ENCODE results near the gene RNF125. TPM values are rescaled to one million over a fixed set of nuclear protein-coding genes. Genes with fewer than 3 reads are reported as not detected.
A peak's percentile ranks its signal among the peaks of the same experiment; 100 is the strongest.

RNF125 gene
- total and polyA plus RNA-seq, 10 of the 15 experiments (the other 5 are each of a cell fraction or from before 2014, with no cell fraction given): 0.79 to 3.9 (median 2.9) TPM

- TF ChIP-seq CTCF (IDR thresholded peaks at IDR 0.05 in 2 of 3, conservative IDR thresholded peaks at IDR 0.05 in 1 of 3; ENCODE audit: control insufficient read depth in 2 of 3, extremely low read depth in 1 of 3, insufficient read depth in 1 of 3, low read depth in 3 of 3, low read length in 3 of 3): no peak
- no peak for TF ChIP-seq ZNF274 (IDR thresholded peaks at IDR 0.05; ENCODE audit: insufficient read depth, insufficient read length)
- TF ChIP-seq TBL1XR1 (IDR thresholded peaks at IDR 0.05; ENCODE audit: low read depth, low read length): no peak
- 0 out of 2 replicates have a peak, but pooled peaks have one; percentile 35 for TF ChIP-seq CBX5 (IDR thresholded peaks at IDR 0.05; ENCODE audit: low read depth)
- TF ChIP-seq IKZF2 (IDR thresholded peaks at IDR 0.05): peak; percentile 54 to 57; a peak in 2 of 4 replicates
- peak; percentile 41; the same call in 1 of the 2 replicates for TF ChIP-seq ZNF592 (IDR thresholded peaks at IDR 0.05)
- no peak for TF ChIP-seq NFIC (IDR thresholded peaks at IDR 0.05; ENCODE audit: low read depth, low read length)
- TF ChIP-seq POLR2AphosphoS2 (IDR thresholded peaks at IDR 0.05; ENCODE audit: low read depth, low read length): no peak; the same call in 1 of the 2 replicates
- TF ChIP-seq PAX8 (IDR thresholded peaks at IDR 0.05): no peak
- TF ChIP-seq SRF (IDR thresholded peaks at IDR 0.05; ENCODE audit: low read depth in 2 of 2, low read length in 2 of 2): peak in 1 of 2 experiments; percentile 60; a peak in 1 of 4 replicates
- no peak for TF ChIP-seq MTA3 (IDR thresholded peaks at IDR 0.05; ENCODE audit: borderline replicate concordance, low read length)
- TF ChIP-seq RELB (IDR thresholded peaks at IDR 0.05; ENCODE audit: low read depth): peak; percentile 46
- TF ChIP-seq ZBTB11 (CRISPR knock-in tag; IDR thresholded peaks at IDR 0.05): no peak
- TF ChIP-seq GATAD2B (conservative IDR thresholded peaks at IDR 0.05; ENCODE audit: low read depth): peak; percentile 95
- no peak for TF ChIP-seq BCL11A (IDR thresholded peaks at IDR 0.05; ENCODE audit: low read depth, low read length)
- no peak for TF ChIP-seq TARDBP (IDR thresholded peaks at IDR 0.05; ENCODE audit: borderline replicate concordance)
- TF ChIP-seq YY1 (IDR thresholded peaks at IDR 0.05; ENCODE audit: low read depth, low read length): peak; percentile 63
- TF ChIP-seq MYC (IDR thresholded peaks at IDR 0.05; ENCODE audit: insufficient read depth, insufficient read length, insufficient replicate concordance, low read length, severe bottlenecking): peak; percentile 42
These were observed 73.2 kb downstream of the RNF125 start, which contains the start of gene RNF138 (continued) for GRCh38 chr18:32091724-32092421.

Measured in GM12878 (cell line).